ENCODE data around the gene SIL1.

GRCh38 chr5:139182528-139183296, 15.5 kb downstream of the SIL1 start:
- TF ChIP-seq REST (IDR thresholded peaks at IDR 0.05; ENCODE audit: low read depth), result no peak
- no peak for TF ChIP-seq USF1 (IDR thresholded peaks at IDR 0.05)
- no peak for TF ChIP-seq EP300 (IDR thresholded peaks at IDR 0.05; ENCODE audit: borderline replicate concordance)
- no peak for TF ChIP-seq TAF1 (IDR thresholded peaks at IDR 0.05; ENCODE audit: low read depth)
- no peak for TF ChIP-seq TEAD4 (IDR thresholded peaks at IDR 0.05)
- no peak for TF ChIP-seq EGR1 (IDR thresholded peaks at IDR 0.05)
- TF ChIP-seq TCF12 (IDR thresholded peaks at IDR 0.05; ENCODE audit: low read depth), result no peak
- no peak for TF ChIP-seq NFIC (IDR thresholded peaks at IDR 0.05)
- no peak for TF ChIP-seq YY1 (IDR thresholded peaks at IDR 0.05; ENCODE audit: low read depth)
- TF ChIP-seq MAX (IDR thresholded peaks at IDR 0.05), result no peak
